22Rv1 (cell line): ENCODE measurements around the gene GAS7.
"Not testable (repeated sequence)": the region's sequence is repeated elsewhere in the genome, so short reads cannot be mapped to it uniquely, and the experiment has no call there.

Experiments
- H3K27ac ChIP-seq: fragments of 450-650 bp; 2 replicates; pipeline ENCODE4 v1.5.1; 2017
- ZFX ChIP-seq: fragments of 450-650 bp; IDR thresholded peaks from 2 replicates; pipeline ENCODE4 v1.6.1; 2017; ENCODE audit warnings: antibody characterized with exemption, borderline replicate concordance
- TF ChIP-seq, protein P1 (sequence below): fragments of 450-650 bp; IDR thresholded peaks from 2 replicates; pipeline ENCODE4 v1.5.1; 2017; ENCODE audit warnings: mild to moderate bottlenecking

Gene GAS7

GRCh38 chr17:10107316-10108165, 90.9 kb downstream of the GAS7 start:
- H3K27ac ChIP-seq = no peak overlapping the region
- TF ChIP-seq, protein P1, sequence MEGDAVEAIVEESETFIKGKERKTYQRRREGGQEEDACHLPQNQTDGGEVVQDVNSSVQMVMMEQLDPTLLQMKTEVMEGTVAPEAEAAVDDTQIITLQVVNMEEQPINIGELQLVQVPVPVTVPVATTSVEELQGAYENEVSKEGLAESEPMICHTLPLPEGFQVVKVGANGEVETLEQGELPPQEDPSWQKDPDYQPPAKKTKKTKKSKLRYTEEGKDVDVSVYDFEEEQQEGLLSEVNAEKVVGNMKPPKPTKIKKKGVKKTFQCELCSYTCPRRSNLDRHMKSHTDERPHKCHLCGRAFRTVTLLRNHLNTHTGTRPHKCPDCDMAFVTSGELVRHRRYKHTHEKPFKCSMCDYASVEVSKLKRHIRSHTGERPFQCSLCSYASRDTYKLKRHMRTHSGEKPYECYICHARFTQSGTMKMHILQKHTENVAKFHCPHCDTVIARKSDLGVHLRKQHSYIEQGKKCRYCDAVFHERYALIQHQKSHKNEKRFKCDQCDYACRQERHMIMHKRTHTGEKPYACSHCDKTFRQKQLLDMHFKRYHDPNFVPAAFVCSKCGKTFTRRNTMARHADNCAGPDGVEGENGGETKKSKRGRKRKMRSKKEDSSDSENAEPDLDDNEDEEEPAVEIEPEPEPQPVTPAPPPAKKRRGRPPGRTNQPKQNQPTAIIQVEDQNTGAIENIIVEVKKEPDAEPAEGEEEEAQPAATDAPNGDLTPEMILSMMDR = no peak
- TF ChIP-seq ZFX = no peak

- H3K27ac ChIP-seq = no peak overlapping the region
- TF ChIP-seq ZFX = no peak
- TF ChIP-seq, protein P1 = no peak
Observed at GRCh38 chr17:10106067-10106466, 92.3 kb downstream of the GAS7 start.

GRCh38 chr17:10105513-10106001, 92.8 kb downstream of the GAS7 start:
- TF ChIP-seq, protein P1 = no peak
- TF ChIP-seq ZFX = no peak
- H3K27ac ChIP-seq = no peak overlapping the region

GRCh38 chr17:10103712-10104111, 94.7 kb downstream of the GAS7 start:
- H3K27ac ChIP-seq = no peak overlapping the region
- TF ChIP-seq, protein P1 = no peak
- TF ChIP-seq ZFX = no peak

GRCh38 chr17:10102817-10103216, 95.6 kb downstream of the GAS7 start:
- no peak for TF ChIP-seq ZFX
- TF ChIP-seq, protein P1 = no peak
- H3K27ac ChIP-seq = no peak overlapping the region

GRCh38 chr17:10099051-10099571, 99.3 kb downstream of the GAS7 start:
- TF ChIP-seq, protein P1 = no peak
- no peak for TF ChIP-seq ZFX
- no peak overlapping the region for H3K27ac ChIP-seq

GRCh38 chr17:10096596-10096995, 101.8 kb downstream of the GAS7 start:
- H3K27ac ChIP-seq = no peak overlapping the region
- no peak for TF ChIP-seq ZFX
- TF ChIP-seq, protein P1 = no peak

GRCh38 chr17:10095295-10095694, 103.1 kb downstream of the GAS7 start:
- not testable (repeated sequence) for H3K27ac ChIP-seq
